GM10266 (cell line): ENCODE measurements around the gene PALM3.
"Not testable (repeated sequence)": the region's sequence is repeated elsewhere in the genome, so short reads cannot be mapped to it uniquely, and the experiment has no call there.

Experiments
- DNase-seq: peaks from one replicate; pipeline ENCODE4 v3.0.0; 2012; ENCODE audit errors: extremely low spot score
- TF ChIP-seq, protein P1 (sequence below): IDR thresholded peaks from 2 replicates; pipeline ENCODE4 v1.5.1; 2012; ENCODE audit warnings: mild to moderate bottlenecking, low read depth; ENCODE audit not compliant: control insufficient read depth, insufficient read depth; ENCODE audit errors: missing control alignments

Gene PALM3

DNA sequence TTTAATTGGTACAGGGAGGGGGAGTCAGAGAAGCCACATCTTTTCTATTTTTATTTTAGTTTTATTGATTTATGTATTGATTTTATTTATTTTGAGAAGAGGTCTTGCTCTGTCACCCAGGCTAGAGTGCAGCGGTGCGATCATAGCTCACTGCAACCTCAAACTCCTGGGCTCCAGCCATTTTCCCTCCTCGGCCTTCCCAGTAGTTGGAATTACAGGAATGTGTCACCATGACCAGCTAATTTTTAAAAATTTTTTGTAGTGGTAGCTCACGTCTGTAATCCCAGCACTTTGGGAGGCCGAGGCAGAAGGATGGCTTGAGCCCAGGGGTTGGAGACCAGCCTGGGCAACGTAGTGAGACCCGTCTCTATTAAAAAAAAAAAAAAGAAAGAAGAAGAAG, 26.2 kb downstream of the PALM3 start:
- TF ChIP-seq, protein P1, sequence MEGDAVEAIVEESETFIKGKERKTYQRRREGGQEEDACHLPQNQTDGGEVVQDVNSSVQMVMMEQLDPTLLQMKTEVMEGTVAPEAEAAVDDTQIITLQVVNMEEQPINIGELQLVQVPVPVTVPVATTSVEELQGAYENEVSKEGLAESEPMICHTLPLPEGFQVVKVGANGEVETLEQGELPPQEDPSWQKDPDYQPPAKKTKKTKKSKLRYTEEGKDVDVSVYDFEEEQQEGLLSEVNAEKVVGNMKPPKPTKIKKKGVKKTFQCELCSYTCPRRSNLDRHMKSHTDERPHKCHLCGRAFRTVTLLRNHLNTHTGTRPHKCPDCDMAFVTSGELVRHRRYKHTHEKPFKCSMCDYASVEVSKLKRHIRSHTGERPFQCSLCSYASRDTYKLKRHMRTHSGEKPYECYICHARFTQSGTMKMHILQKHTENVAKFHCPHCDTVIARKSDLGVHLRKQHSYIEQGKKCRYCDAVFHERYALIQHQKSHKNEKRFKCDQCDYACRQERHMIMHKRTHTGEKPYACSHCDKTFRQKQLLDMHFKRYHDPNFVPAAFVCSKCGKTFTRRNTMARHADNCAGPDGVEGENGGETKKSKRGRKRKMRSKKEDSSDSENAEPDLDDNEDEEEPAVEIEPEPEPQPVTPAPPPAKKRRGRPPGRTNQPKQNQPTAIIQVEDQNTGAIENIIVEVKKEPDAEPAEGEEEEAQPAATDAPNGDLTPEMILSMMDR: no peak
- DNase-seq: no peak

DNA sequence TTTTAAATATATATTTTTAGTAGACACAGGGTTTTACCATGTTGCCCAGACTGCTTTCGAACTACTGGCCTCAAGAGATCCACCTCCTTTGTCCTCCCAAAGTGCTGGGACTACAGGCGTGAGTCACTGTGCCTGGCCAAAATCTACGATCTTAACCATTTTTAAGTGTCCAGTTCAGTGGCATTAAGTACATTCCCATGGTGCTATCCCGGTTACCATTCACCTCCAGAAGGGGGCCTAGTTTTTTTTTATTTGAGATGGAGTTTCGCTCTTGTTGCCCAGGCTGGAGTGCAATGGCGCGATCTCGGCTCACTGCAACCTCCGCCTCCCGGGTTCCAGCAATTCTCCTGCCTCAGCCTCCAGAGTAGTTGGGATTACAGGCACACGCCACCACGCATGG, 26.7 kb downstream of the PALM3 start:
- DNase-seq: not testable (repeated sequence)

DNA sequence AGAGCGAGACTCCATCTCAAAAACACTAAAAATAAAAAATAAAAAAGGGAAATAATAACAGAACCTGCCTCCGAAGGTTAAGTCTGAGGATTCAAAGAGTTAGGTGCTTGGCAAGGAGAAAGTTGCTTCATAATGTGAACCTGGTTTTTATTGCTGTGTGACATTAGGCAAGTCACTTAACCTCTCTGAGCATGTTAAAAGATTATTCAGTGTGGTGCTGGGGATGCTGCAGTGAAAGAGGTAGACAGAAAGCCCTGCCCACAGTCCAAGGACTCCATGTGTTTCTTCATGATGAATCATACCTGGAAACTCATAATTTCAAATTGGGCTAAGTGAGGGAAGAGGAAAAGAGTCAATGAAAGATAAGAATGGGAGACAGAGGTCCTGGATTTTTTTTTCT, 27.9 kb downstream of the PALM3 start:
- TF ChIP-seq, protein P1: no peak
- no peak for DNase-seq

DNA sequence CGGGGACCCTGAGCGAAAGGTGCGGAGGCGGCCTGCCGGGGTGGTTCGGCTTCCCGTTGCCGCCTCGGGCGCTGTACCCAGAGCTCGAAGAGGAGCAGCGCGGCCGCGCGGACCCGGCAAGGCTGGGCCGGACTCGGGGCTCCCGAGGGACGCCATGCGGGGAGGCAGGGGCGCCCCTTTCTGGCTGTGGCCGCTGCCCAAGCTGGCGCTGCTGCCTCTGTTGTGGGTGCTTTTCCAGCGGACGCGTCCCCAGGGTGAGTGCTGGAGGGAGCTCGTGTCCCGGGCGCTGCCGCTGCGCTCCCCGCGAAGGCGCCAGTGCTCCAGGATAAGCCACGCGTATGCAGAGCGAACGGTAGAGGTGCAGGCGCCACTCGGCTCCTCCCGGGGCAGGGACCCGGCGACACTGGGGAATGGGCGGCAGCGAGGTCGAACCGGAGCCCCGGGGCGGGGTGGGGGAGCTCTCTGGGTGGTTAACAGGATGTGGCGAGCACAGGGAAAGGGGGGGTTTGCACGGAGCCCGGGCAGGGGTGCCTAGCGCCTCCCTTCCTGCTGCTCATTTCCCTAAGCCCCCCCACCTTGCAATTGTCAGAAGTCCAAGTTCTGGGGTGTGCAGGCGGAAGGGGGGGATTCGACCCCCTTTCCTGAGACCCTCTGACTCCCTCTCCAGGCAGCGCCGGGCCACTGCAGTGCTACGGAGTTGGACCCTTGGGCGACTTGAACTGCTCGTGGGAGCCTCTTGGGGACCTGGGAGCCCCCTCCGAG, 30.0 kb downstream of the PALM3 start, which contains the start of gene IL27RA:
TSS of gene IL27RA (plus strand) at position 44 of the 762 bp plus-strand sequence. CDS start at position 155, 111 bp downstream.
- TF ChIP-seq, protein P1: peak; percentile 90
- DNase-seq: peak; percentile 79

DNA sequence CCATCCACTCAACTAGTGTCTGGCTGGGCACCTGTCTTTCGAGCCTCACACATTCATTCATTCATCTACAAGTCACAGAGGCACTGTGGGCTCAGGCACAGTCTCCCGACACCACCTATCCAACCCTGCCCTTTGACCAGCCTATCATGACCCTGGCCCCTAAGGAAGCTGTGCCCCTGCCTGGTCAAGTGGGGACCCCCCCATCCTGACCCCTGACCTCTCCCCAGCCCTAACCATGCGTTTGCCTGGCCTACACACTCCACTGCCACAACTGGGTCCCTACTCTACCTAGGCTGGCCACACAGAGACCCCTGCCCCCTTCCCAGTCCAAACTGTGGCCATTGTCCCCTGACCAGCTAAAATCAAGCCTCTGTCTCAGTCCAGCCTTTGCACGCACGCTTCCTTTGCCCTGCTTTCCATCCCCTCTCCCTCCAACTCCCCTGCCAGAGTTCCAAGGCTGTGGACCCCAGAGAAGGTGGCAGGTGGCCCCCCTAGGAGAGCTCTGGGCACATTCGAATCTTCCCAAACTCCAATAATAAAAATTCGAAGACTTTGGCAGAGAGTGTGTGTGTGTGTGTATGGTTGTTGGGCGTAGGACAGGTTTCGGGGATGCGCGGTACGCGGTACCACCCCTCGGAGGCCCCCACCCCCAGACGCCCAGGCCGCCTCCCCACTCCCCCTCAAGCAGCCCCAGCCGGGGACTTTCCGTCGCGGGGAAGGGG, 30.7 kb downstream of the PALM3 start:
- DNase-seq: peak; percentile 15
- TF ChIP-seq, protein P1: no peak

DNA sequence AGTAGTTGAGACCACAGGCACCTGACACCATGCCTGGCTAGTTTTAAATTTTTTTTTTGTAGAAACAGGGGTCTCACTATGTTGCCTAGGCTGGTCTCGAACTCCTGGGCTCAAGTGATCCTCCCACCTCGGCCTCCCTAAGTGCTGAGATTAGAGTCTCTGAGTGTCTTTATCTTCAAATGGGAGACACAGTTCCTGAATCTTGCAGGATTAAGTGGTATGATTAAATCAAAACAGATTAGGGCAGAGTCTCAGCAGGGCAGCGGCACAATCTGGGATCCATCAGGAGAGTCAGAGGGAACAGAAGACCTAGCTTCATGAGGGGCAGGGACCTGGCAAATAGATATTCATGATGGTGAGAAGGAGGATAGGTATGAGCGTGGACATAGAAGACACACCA, 33.0 kb downstream of the PALM3 start:
- no peak for DNase-seq

DNA sequence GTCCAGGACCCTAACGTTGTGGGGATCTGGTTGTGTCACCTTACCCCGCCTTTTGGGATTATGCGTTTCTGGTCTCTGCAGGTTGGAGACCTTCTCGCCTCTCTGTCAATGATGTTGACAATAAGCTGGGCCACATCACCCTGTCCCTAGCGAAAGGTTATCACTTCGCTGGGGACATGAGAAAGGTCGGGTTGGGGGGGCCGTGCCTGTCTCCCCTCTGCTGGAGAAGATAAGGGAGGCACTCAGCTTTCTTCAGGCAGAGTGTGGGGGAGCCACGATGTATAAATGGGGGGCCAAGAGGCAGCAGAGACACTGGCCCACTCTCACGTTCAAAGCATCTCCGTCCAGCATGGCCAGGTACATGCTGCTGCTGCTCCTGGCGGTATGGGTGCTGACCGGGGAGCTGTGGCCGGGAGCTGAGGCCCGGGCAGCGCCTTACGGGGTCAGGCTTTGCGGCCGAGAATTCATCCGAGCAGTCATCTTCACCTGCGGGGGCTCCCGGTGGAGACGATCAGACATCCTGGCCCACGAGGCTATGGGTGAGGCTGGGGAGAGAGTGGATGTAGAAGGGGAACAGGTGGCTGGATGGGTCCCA, 33.9 kb downstream of the PALM3 start, which contains the start of gene RLN3:
TSS of gene RLN3 (plus strand) at position 293 of the 595 bp plus-strand sequence. CDS start at position 350, 57 bp downstream.
- no peak for DNase-seq
- TF ChIP-seq, protein P1: no peak

More for the DNA sequence above, 33.0 kb downstream of the PALM3 start:
- TF ChIP-seq, protein P1: no peak

DNA sequence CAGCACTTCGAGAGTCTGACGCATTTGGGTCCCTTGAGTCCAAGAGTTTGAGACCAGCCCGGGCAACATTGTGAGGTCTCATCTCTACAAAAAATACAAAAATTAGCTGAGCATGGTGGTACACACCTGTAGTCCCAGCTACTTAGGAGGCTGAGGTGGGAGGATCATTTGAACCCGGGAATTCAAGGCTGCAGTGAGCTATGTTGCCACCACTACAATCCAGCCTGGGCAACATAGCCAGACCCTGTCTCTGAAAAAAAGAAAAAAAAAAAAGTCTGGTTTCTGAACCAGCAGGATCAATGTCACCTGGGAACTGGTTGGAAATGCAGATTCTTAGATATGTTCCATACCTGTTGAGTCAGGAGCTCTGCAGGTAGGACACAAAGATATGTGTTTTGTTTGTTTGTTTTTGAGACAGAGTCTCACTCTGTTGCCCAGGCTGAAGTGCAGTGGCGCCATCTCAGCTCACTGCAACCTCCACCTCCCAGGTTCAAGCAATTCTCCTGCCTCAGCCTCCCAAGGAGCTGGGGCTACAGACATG, 35.2 kb downstream of the PALM3 start:
- not testable (repeated sequence) for DNase-seq
